Lung (tissue), 16 donors: Measurements from ENCODE around the gene LSAMP. TPM values are rescaled to one million over a fixed set of nuclear protein-coding genes. Genes with fewer than 3 reads are reported as not detected.

Source experiments
- ATAC-seq: fragments of 200-7000 bp; cut with Tn5 transposase; one replicate; pipeline ENCODE4 v1.9.1; 2020; ENCODE audit warnings: moderate number of reproducible peaks; ENCODE audit not compliant: insufficient read depth, low FRiP score
- DNase-seq, 3 donors: peaks; one replicate each; pipeline ENCODE4 v3.0.0-alpha.2; 2013 to 2017
- H3K27ac ChIP-seq, 2 donors: one replicate each; pipeline ENCODE4 v1.5.1; 2013; ENCODE audit warnings: mild to moderate bottlenecking in 2 of 2, moderate library complexity in 2 of 2, control low read depth in 1 of 2, inconsistent platforms in 1 of 2, low read depth in 1 of 2, low read length in 1 of 2
- H3K27me3 ChIP-seq, 3 donors: one replicate each; pipeline ENCODE4 v1.5.1; 2013; ENCODE audit warnings: low read length in 2 of 3; ENCODE audit not compliant: control insufficient read depth in 3 of 3, insufficient read depth in 3 of 3
- H3K36me3 ChIP-seq, 4 donors: one replicate each; pipeline ENCODE4 v1.5.1; 2013; ENCODE audit warnings: low read length in 4 of 4, mild to moderate bottlenecking in 1 of 4, moderate library complexity in 1 of 4; ENCODE audit not compliant: control insufficient read depth in 4 of 4, insufficient read depth in 4 of 4
- H3K4me1 ChIP-seq, 5 donors: one replicate each; pipeline ENCODE4 v1.5.1; 2013; ENCODE audit warnings: low read length in 5 of 5, mild to moderate bottlenecking in 2 of 5, moderate library complexity in 1 of 5; ENCODE audit not compliant: control insufficient read depth in 5 of 5, insufficient read depth in 5 of 5
- H3K4me3 ChIP-seq: one replicate; pipeline ENCODE4 v1.5.1; 2013; ENCODE audit warnings: mild to moderate bottlenecking, control low read depth, moderate library complexity
- H3K9ac ChIP-seq, 2 donors: one replicate each; pipeline ENCODE4 v1.5.1; 2013; ENCODE audit warnings: low read length in 2 of 2, control low read depth in 1 of 2; ENCODE audit not compliant: insufficient read depth in 1 of 2
- H3K9me3 ChIP-seq, 4 donors: one replicate each; pipeline ENCODE4 v1.5.1; 2013; ENCODE audit warnings: low read length in 3 of 4, mild to moderate bottlenecking in 1 of 4, moderate library complexity in 1 of 4; ENCODE audit not compliant: control insufficient read depth in 4 of 4, insufficient read depth in 3 of 4
- CTCF ChIP-seq: IDR thresholded peaks from 2 replicates; pipeline ENCODE4 v1.5.1; 2012; ENCODE audit warnings: mild to moderate bottlenecking; ENCODE audit errors: control extremely low read depth, extremely low read depth
- WGBS, 2 donors: extraction: QIAGEN DNeasy Blood & Tissue Kit; methylation state at CpG; one replicate each; pipeline ENCODE4 v1.1.7; 2013; 5-methylcytosine and 5-hydroxymethylcytosine counted together
- long read RNA-seq, 5 donors: transcript quantifications; one replicate each; lab custom pipeline, GENCODE V29; 2026
- polyA plus RNA-seq, 2 donors: library from polyadenylated mRNA; stranded (reverse); fragments of 200-250 nt; gene quantifications; one replicate each; pipeline ENCODE4 v1.2.1, GENCODE V29; 2013
- total RNA-seq, 2 donors: library from RNA; depleted of rRNA in 1 of 2; stranded (reverse); fragments of >200 nt in 1 of 2; gene quantifications; one replicate each; pipeline ENCODE4 v1.2.1, GENCODE V29; 2014 to 2021
- donor health status: control.
- donor health status: control.
- donor health status: Bipolar disorder and iron deficiency.
- donor health status: healthy.
- donor health status: DM: yes; HTN: yes; CAD: no.

The LSAMP gene
- total RNA-seq: 10 to 100 TPM; 16.8 to 21.9 TPM
- 1 to 10 TPM; 1.6 to 2.1 TPM for polyA plus RNA-seq
- long read RNA-seq, donor 1, full-length matches to known transcripts: 10 of 27 reads
- long read RNA-seq, donor 1, partial matches to known transcripts: 17 of 27 reads
- long read RNA-seq, donor 1, other reads (novel, unspliced or antisense): 0 of 27 reads
- long read RNA-seq, donor 2, full-length matches to known transcripts: 1 of 1 reads
- long read RNA-seq, donor 2, partial matches to known transcripts: 0 of 1 reads
- long read RNA-seq, donor 2, other reads (novel, unspliced or antisense): 0 of 1 reads
- long read RNA-seq, donor 3, full-length matches to known transcripts: 7 of 7 reads
- long read RNA-seq, donor 3, partial matches to known transcripts: 0 of 7 reads
- long read RNA-seq, donor 3, other reads (novel, unspliced or antisense): 0 of 7 reads
- long read RNA-seq, donor 4, full-length matches to known transcripts: 3 of 3 reads
- long read RNA-seq, donor 4, partial matches to known transcripts: 0 of 3 reads
- long read RNA-seq, donor 4, other reads (novel, unspliced or antisense): 0 of 3 reads
- long read RNA-seq, donor 5, full-length matches to known transcripts: 10 of 17 reads
- long read RNA-seq, donor 5, partial matches to known transcripts: 7 of 17 reads
- long read RNA-seq, donor 5, other reads (novel, unspliced or antisense): 0 of 17 reads

- Histone ChIP-seq H3K9ac (peak within 1 kb of the TSS; percentile 66 to 92), H3K27ac (no peak within 1 kb of the TSS), H3K27me3 (peaks cover 0 to 8% (median 0%) of the 10 kb centered on the region in 3 donors), H3K4me1 (peaks cover 0 to 42% (median 4%) of the 10 kb centered on the region in 5 donors), H3K9me3 (no peaks in the 10 kb centered on the region), H3K36me3 (no peaks in the 10 kb centered on the region), H3K4me3 (peak within 1 kb of the TSS; percentile 5)
- TF ChIP-seq CTCF: no peak
- ATAC-seq (no peak), DNase-seq (peak; percentile 86 to 89 (median 87))
- 3 to 6% methylated on average over 13 to 15 of the region's 15 CpGs for WGBS, 2 donors
Observed at GRCh38 chr3:116445311-116445841, at the start of gene LSAMP. TSS of gene LSAMP (minus strand) at chr3:116445487.

GRCh38 chr3:116492379-116492778 is 47.1 kb upstream of the LSAMP start:
- no peak overlapping the region for H3K27ac ChIP-seq
- H3K9me3 ChIP-seq: peaks cover 0 to 7% (median under 1%) of the 10 kb centered on the region in 4 donors
- H3K36me3 ChIP-seq: no peaks in the 10 kb centered on the region
- H3K9ac ChIP-seq: no peak overlapping the region
- no peak for DNase-seq
- H3K27me3 ChIP-seq: no peaks in the 10 kb centered on the region
- TF ChIP-seq CTCF: no peak
- WGBS, 2 donors: 88 to 92% methylated on average over 2 of the region's 2 CpGs
- no peak for ATAC-seq
- no peaks in the 10 kb centered on the region for H3K4me1 ChIP-seq
- H3K4me3 ChIP-seq: no peak overlapping the region

- DNase-seq (no peak), ATAC-seq (no peak)
- H3K4me1 ChIP-seq: no peaks in the 10 kb centered on the region
- no peaks in the 10 kb centered on the region for H3K27me3 ChIP-seq
- no peaks in the 10 kb centered on the region for H3K36me3 ChIP-seq
- H3K9me3 ChIP-seq: peaks cover 0 to 14% (median 9%) of the 10 kb centered on the region in 4 donors
- TF ChIP-seq CTCF: no peak
- H3K27ac ChIP-seq: no peak overlapping the region
- WGBS, 2 donors: 74 to 81% methylated on average over 4 of the region's 4 CpGs
- no peak overlapping the region for H3K9ac ChIP-seq
- H3K4me3 ChIP-seq: no peak overlapping the region
Observed at GRCh38 chr3:116483135-116483534, 37.8 kb upstream of the LSAMP start.
